Measurements from ENCODE around the gene PCSK5.

The PCSK5 gene

DNA sequence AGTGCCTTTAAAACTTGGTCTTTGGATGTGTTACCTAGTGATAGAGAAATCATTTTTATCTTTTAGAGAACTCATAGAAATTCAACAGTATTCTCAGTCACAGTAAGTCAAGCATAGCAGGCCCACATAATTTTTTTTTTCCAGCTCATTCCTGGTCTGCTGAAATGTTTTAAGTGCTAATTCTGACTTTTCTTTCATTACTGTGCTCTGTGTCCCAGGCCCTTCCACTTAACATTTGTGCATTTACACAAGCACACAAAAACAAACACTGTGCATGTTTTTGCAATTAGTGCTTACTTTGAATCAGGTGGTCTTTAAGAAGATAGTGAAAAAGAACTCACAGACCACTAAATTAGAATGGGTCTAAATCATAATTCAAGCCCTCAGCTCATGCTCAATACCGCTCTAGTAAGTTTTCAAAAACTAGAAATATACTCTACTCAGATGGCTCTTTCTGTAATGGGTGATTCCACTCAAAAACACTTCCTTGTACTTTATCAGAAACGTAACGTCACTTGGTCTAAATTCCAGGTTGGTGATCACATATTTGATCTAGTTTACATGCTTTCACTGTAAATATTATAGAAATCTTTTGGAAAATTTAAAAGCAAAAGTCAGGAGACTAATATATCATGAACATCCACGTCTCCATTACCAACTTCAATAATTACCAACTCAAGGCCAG, 107.8 kb downstream of the PCSK5 start:
- DNase-seq (ENCODE audit: insufficient read length, low spot score) (no peak), FAIRE-seq (no peak)

DNA sequence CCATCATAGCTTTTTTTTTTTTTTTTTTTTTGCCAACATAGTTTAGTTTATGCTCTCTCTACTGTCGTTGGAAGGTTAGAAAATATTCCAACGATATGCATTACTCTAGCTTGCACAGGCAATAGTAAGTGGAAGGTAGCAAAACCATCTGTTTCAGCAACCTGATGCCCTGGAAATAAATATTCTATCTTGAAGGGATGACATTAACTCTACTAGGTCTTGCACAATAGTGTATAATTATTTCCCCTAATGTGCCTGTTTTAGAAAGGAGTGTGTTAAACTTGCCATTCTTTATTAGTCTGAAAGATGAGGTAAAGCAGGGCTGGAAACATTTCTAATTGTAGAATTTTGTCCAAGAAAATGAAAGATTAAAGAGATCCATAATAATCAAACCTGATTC, 111.0 kb downstream of the PCSK5 start:
- DNase-seq (ENCODE audit: insufficient read length, low spot score), result no peak
- no peak for FAIRE-seq

DNA sequence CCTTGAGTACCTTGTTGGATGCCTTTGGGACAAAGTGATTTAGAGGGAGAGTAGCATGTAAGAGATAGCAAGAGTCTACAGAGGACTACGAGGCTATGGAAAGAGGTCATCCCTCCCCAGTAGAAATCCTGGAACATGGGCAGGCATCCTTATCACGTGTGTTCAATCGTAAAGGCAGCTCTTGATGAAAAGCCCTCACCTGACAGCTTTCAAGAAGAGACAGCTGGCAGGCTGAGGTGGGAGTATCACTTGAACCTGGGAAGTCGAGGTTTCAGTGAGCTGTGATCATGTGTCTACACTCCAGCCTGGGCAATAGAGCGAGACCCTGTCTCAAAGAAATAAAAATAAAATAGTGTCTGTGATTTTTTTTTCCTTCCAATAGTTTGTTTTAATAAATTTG, 112.6 kb downstream of the PCSK5 start:
- no peak for DNase-seq (ENCODE audit: insufficient read length, low spot score)
- no peak for FAIRE-seq

DNA sequence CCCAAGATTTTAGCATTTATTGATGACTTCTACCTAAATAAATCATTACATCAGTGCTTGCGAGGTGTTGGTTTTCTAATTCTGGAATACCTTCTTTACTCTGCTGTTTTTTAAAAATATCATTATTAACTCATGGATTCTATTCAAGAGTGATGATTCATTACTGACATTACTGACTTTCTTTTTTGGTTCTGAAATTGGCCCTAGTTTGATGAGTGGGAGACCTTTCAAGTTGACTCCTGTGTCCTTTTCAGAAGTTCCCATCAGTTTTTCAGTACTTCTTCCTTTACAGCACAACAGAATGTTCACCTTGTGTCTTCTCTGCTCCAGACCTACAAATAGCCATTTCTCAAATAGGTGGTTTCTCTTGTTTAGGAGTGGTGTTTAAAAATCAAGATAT, 114.1 kb downstream of the PCSK5 start:
- FAIRE-seq (no peak), DNase-seq (ENCODE audit: insufficient read length, low spot score) (no peak)

DNA sequence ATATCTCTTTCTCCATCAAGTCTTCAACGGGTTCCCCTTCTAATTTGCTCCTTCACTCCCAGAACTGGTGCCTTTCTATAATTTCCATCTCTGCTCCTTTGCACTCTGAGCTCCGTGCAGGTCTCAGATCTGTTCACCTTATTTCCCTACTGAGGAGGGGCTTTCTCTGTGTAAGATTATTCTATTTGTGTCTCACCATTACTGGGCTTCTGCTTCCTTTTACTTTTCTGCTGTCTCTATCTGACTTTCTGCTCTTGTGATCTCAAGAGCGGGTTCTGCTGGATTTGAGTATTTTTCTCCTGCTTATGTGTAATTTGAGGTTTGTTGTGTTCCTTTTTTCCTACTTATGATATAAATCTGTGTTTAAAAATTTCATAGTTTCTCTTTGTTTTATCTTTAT, 117.5 kb downstream of the PCSK5 start:
- FAIRE-seq (no peak), DNase-seq (ENCODE audit: insufficient read length, low spot score) (no peak)

DNA sequence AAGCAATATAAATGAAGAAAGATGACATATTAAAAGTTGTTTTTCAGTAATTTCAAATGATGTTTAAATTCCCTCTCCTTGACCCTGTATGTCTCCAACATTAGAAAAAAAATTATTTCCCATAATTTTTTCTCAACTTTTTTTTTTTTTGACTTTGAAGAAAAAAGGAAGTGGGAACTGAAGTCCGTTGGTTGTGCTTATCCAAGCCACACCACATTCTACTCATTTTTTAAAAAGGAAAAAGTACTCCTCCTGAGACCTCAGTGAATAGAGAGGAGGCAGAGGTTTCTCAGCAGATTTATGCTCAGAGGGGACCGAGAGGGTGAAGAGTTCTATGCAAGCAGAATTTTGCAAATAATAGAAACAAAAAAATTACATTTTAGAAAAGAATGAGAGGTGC, 123.3 kb downstream of the PCSK5 start:
- FAIRE-seq (no peak), DNase-seq (ENCODE audit: insufficient read length, low spot score) (no peak)

DNA sequence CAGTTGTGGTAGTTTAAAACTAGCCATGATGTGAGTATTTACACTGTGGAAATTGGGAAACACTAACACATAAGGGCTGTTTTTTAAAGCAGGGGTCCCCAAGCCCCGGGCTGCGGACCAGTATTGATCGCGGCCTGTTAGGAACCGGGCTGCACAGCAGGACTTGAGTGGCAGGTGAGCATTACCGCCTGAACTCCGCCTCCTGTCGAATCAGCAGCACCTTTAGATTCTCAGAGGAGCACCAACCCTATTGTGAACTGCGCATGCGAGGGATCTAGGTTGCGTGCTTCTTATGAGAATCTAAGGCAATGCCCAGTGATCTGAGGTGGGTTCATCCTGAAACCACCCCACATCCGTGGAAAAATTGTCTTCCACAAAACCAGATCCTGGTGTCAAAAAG, 127.8 kb downstream of the PCSK5 start:
- FAIRE-seq, result no peak
- no peak for DNase-seq (ENCODE audit: insufficient read length, low spot score)

DNA sequence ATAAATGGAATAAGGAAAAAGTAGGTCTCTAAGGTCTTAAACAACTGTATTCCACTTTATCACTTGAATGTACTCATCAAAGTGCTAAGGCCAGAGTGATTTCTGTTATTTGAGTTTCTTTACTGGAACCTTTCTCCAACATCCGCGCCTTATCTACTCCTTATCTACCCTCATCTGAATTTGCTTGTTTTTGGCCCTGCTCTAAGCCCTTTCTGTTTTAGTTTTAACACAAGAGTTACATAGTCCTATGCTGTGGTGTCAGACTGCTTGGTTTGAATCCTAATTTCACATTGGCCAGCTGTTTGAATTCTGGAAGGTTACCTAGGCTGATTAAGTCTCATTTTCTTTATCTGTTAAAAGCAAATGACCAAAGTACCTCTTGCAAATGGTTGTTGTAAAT, 128.3 kb downstream of the PCSK5 start:
- DNase-seq (ENCODE audit: insufficient read length, low spot score) (no peak), FAIRE-seq (no peak)

DNA sequence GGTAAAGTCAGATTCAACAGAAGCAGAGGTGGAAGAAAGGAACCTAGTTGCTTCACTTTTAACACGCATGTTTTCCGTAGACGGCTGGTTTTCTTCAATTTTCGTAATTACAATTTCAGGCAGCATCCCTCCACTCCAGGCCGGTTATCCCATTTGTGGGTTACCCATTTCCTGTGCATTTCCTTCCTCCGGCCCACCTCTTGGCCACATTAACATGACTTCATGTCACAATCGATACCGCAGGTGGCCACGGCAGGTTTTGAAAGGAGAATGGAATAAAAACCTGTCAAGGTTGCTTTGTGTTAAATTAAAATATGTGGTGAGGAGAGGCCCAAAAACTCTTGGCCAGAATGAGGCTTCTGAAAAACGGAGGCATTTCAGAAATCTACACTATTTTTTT, 130.2 kb downstream of the PCSK5 start:
- FAIRE-seq, result no peak
- no peak for DNase-seq (ENCODE audit: insufficient read length, low spot score)

DNA sequence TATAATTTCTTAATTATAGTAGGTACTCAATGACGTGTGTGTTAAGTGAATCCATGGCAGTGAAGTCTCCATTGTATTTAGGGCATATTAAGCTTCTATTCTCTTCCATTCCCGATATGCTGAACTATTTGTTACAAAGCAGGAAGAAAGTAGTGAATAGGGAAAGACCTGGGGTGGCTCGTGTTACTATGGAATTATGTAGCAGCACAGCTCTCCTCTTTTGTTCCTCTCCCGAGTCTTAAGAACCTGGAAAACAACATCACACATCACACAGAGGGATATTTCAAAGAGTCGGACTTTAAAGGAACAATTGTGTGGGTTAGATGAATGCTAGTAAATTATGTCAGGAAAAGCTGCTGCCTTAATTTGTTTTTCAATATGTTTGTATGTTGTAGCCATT, 131.8 kb downstream of the PCSK5 start:
- no peak for FAIRE-seq

DNA sequence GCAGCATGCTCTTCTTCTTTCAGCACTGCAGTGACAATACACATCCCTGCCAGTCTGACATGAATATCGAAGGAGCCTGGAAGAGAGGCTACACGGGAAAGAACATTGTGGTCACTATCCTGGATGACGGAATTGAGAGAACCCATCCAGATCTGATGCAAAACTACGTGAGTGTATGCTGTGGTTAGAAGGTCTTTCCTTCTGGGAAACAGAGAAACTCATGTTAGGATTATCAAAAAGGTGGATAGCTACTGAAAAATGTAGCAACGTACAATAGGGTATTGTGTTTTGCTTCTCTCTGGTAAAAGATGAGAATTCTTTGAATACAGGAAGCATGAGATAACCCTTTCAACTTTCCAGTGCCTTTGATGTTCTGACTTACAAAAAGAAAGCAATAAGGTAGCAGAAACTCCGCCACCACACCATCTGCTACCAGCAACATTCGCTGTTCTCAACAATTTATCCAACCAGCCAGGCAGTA, 133.3 kb downstream of the PCSK5 start:
- no peak for FAIRE-seq
- no peak for DNase-seq (ENCODE audit: insufficient read length, low spot score)

More for the DNA sequence above, 131.8 kb downstream of the PCSK5 start:
- DNase-seq (ENCODE audit: insufficient read length, low spot score), result no peak

DNA sequence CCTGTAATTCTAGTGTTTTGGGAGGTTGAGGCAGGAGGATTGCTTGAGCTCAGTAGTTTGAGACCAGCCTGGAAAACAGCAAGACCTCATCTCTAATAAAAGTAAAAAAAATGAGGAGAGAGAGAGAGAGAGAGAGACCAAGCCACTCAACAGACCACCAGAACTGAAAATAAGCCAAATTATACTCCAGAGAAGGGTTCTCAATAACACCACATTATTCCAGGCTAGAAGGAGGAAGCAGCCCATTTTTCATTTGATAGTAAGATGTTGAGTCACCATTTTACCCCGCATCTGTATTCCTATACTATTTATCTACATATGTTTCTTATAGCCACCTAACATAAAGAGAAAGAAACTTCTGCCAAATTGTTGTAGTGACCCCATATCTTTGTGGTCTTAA, 134.8 kb downstream of the PCSK5 start:
- DNase-seq (ENCODE audit: insufficient read length, low spot score) (no peak), FAIRE-seq (no peak)

DNA sequence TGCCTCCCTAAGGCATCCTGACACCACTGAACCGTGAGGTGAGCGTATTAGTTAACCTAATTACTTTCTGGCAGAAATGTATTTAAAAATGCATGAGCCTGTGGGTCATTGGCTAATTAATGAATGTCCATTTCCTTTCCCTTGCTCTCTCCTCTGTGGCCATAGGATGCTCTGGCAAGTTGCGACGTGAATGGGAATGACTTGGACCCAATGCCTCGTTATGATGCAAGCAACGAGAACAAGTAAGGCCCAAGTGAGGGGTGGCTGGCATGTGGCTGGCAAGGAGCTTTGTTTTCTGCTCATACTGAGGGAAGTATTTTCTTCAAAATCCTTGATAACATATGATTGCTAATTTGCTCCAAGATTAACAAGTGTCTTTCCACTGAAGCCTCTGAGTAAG, 136.3 kb downstream of the PCSK5 start:
- FAIRE-seq, result no peak
- DNase-seq (ENCODE audit: insufficient read length, low spot score), result no peak

DNA sequence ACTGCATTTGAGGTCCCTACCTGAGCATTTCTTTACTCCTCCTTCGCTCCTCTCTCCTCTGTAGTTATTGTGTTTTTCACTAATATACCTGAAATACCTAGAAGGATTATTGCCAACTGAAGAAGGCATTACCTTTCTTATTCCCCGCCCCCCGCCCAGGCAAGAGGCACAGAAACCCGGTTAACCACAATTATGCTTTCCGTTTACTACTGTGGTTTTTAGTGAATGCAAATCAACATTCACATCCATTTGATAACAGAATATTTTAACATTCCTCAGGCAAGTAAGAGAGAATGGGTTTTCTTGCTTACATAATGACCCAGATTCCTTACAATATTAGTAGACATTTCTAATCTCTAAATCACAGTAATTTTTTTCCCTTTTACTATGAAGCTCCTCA, 136.9 kb downstream of the PCSK5 start:
- no peak for FAIRE-seq
- DNase-seq (ENCODE audit: insufficient read length, low spot score), result no peak

DNA sequence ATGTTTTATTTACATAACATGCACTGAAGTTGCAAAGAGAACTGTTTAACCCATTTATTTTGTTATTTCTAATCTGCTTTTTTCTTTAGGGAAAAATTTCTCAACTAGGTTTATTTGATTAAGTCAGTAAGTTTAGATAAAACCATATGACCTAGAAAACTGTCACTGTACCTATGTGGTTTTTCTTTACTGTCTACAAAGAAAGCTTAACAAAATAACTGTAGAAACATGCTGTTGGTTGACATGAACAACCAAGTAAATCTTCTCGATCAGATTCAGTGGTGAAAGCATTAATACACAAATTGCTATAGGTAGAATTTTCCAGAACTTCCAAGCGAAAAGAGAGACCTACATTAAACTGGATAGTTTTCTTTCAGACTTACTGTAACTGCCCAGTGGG, 137.4 kb downstream of the PCSK5 start:
- FAIRE-seq, result no peak
- DNase-seq (ENCODE audit: insufficient read length, low spot score), result no peak

DNA sequence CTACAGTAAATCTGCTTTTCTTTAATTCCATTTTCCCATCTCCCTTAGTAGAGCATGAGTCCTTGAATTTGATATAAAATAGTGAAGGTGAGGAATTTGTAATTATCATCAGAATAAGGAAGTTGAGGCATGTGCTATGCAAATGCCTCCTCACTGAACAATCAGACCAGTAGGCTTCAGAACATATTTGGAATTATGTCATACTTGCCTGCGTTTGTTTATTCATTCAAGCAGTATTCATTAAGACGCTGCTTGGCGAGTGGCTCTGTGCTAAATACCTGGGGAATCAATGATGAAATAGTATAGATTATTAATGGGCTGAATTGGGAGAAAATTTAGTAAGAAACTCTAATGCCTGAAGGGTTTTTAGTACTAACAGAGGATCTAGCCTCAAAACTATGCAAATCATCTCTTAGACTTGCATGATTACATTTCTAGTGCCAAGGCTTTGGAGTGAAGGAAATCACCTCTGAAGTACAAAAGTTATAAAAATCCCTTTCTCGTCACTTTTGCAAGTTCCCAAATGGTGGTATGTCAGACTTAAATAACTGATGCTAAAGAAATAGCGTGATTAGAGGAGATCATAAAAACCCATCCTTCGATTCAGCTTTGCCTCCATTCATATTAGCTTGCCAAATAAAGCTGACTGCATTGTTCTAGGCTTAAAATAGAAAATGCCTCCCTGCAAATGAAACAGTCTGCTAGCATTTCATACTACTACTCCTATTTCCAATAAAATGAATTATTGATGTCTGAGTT, 141.7 kb downstream of the PCSK5 start:
- FAIRE-seq (no peak), DNase-seq (ENCODE audit: insufficient read length, low spot score) (no peak)

DNA sequence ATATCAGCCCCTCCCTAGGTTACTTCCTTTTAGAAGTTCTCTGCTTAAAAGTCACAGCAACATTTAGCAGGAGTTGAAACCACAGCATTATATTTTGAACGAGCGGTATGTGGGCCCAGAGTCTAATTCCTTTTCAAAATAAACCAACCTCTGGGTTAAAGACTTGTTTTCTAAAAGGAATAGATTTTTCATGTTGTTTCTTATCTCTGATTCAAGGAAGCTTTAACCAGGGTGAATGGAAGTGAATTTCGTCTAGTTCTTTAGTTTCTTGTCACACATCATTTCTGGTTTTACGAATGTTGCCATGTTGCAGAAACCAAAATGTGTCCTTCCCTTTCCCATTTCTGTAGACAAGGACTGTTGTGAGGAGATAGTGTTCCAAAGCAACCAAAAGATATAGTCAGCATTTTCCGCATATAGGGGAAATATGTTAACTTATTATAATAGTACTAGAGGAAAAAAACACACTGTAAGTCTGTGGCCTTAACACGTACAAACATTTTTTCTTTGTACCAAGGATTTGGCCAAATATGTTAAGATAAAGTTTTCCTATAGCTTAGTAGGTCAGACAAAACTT, 142.4 kb downstream of the PCSK5 start:
- DNase-seq (ENCODE audit: insufficient read length, low spot score) (no peak), FAIRE-seq (no peak)

DNA sequence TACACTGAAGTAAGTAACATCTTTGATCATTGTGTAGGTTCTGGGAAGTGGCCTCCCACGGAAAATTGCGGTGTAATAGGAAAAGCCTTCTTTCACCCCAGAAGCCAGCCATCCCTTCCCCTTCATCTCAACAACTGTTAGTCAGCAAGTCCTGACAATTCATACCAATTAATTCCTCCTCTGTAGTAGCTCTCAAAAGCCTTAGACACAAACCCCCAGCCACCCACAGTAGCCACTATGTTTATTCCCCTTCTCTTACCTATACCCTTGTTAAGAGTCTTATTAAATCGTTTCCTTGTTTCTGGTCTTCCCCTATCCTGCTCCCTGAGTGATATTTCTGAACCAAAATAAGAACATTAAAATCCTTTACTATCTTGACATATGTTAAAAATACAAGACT, 143.6 kb downstream of the PCSK5 start:
- no peak for FAIRE-seq
- DNase-seq (ENCODE audit: insufficient read length, low spot score), result no peak

DNA sequence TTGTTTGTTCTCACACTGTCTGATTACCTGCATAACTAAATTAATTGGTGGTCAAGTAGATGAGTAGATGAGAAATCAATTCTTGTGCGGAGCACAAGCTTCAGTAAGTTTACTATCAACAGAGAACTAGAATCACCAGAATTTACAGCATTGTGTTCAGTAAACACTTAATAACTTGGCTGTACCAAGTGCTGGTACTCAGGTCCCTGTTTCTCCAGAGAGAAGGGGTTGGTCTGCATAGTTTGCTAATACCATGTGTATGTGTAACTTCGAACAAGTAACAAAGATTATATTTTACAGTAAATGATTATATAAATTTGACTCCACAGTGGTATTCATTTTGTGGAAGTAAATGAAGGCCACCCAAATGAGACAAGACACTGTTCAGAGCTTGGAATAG, 146.3 kb downstream of the PCSK5 start:
- FAIRE-seq (no peak), DNase-seq (ENCODE audit: insufficient read length, low spot score) (no peak)

DNA sequence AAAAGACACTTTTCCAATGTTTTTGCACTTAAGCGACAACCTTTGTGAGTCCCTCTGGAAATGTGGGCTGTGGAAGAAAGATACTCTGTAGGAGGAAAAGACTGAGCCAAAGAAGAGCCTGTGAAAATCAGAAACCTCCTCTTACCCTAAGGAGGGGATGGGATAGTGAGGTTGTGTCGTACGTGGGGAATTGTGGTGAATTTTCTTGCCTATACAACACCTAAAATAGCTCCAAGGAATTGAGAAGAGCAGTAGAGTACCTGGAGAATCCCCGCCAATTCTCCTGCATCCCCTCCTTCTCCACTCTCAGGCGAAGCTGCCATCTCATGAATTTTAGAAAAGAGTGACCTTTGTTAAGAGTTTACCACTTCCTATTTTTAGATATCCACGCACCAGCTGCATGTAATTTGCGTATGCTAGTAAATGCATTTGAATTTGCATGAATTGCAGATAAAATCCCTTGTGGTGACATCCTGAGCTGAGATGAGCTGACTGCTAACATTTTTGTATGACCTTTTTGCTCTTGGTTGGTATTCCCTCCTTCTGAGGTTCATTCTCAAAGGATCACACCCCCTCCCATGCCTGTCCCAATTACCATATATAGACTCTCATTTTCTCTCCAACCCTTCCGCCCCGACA, 147.2 kb downstream of the PCSK5 start:
- no peak for DNase-seq (ENCODE audit: insufficient read length, low spot score)

DNA sequence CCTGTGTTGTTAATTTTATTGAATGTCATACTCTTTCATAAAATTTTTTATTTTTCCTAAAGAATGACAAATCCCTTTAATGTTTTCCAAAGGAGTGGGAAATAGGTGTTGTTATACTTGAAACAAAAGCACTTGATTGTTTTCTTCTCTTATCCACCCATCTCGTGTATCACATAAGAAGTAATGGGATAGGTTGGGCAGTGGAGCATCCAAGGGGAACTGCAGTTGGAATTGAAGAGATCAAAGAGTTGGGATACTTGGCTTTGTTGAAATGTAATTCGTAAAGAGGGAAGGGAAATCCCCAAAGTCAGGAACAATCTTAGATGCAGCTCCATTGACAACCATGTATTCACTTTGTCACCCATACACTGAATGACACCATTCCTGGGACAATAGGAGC, 148.0 kb downstream of the PCSK5 start:
- FAIRE-seq (no peak), DNase-seq (ENCODE audit: insufficient read length, low spot score) (no peak)

More for the DNA sequence above, 147.2 kb downstream of the PCSK5 start:
- no peak for FAIRE-seq

All from GM19239 (cell line).